BE2C (cell line): ENCODE data around the gene GPD1.

Source experiments
- DNase-seq: peaks from one replicate; pipeline ENCODE4 v3.0.0-alpha.2; 2020
- H3K27me3 ChIP-seq: fragments of 250-450 bp; sonication (Bioruptor Pico); 2 replicates; pipeline ENCODE4 v1.5.1; 2020; ENCODE audit warnings: mild to moderate bottlenecking
- H3K36me3 ChIP-seq: fragments of 250-450 bp; sonication (Bioruptor Pico); 2 replicates; pipeline ENCODE4 v1.5.1; 2020; ENCODE audit warnings: mild to moderate bottlenecking
- H3K4me1 ChIP-seq: fragments of 250-450 bp; sonication (Bioruptor Pico); 2 replicates; pipeline ENCODE4 v1.5.1; 2020
- H3K4me3 ChIP-seq: 2 replicates; pipeline ENCODE4 v1.5.1; 2011; ENCODE audit warnings: low read depth, low read length
- H3K9me3 ChIP-seq: fragments of 250-450 bp; sonication (Bioruptor Pico); 2 replicates; pipeline ENCODE4 v1.5.1; 2020
- TF ChIP-seq, protein P1 (sequence below): IDR thresholded peaks from 2 replicates; pipeline ENCODE4 v1.5.1; 2012; ENCODE audit warnings: mild to moderate bottlenecking, low read depth, low read length

The GPD1 gene

DNA sequence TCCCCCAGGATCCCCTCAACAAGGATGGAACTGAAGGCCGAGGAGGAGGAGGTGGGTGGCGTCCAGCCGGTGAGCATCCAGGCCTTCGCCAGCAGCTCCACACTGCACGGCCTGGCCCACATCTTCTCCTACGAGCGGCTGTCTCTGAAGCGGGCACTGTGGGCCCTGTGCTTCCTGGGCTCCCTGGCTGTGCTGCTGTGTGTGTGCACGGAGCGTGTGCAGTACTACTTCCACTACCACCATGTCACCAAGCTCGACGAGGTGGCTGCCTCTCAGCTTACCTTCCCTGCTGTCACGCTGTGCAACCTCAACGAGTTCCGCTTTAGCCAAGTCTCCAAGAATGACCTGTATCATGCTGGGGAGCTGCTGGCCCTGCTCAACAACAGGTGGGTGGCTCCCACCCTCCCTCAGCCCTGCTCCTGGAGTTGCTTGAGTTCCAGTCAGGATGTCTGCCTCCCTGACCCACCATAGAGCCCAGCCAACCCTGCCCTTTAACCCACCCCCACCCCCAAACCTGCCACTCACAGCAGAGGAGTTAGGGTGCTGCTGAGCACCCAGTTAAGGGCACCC, 45.0 kb upstream of the GPD1 start:
- Histone ChIP-seq H3K4me3 (no peak overlapping the region), H3K9me3 (no peaks in the 10 kb centered on the region), H3K36me3 (peaks cover 43% of the 10 kb centered on the region), H3K4me1 (peaks cover 10% of the 10 kb centered on the region), H3K27me3 (no peaks in the 10 kb centered on the region)
- TF ChIP-seq, protein P1, sequence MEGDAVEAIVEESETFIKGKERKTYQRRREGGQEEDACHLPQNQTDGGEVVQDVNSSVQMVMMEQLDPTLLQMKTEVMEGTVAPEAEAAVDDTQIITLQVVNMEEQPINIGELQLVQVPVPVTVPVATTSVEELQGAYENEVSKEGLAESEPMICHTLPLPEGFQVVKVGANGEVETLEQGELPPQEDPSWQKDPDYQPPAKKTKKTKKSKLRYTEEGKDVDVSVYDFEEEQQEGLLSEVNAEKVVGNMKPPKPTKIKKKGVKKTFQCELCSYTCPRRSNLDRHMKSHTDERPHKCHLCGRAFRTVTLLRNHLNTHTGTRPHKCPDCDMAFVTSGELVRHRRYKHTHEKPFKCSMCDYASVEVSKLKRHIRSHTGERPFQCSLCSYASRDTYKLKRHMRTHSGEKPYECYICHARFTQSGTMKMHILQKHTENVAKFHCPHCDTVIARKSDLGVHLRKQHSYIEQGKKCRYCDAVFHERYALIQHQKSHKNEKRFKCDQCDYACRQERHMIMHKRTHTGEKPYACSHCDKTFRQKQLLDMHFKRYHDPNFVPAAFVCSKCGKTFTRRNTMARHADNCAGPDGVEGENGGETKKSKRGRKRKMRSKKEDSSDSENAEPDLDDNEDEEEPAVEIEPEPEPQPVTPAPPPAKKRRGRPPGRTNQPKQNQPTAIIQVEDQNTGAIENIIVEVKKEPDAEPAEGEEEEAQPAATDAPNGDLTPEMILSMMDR = no peak
- DNase-seq = no peak

DNA sequence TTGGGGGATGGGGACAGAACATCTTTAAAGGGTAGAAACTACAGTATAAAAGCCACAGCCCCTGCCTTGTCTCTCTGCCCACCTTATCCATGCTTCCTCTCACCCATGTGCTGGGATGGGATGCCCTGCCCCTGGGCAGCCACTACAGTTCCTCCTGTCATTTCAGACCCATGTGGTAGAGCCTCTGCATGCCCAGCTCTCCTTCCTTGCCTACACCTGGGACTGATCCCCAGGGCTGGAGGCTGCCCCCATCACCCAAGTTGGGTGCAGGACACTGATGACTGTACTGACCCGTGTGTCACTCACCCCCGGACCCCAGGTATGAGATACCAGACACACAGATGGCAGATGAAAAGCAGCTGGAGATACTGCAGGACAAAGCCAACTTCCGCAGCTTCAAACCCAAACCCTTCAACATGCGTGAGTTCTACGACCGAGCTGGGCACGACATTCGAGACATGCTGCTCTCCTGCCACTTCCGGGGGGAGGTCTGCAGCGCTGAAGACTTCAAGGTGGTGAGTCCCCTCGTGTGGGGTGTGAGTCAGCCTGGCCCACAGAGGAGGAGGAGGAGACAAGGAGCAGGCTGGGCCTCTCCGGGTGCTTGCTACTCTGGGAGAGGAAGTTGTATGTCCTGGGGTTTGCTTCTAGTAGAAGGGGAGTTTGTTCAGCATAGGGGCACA, 44.2 kb upstream of the GPD1 start:
- no peaks in the 10 kb centered on the region for H3K27me3 ChIP-seq
- H3K4me3 ChIP-seq = no peak overlapping the region
- H3K9me3 ChIP-seq = no peaks in the 10 kb centered on the region
- TF ChIP-seq, protein P1 = no peak
- H3K4me1 ChIP-seq = peaks cover 10% of the 10 kb centered on the region
- DNase-seq = no peak
- H3K36me3 ChIP-seq = peaks cover 48% of the 10 kb centered on the region

DNA sequence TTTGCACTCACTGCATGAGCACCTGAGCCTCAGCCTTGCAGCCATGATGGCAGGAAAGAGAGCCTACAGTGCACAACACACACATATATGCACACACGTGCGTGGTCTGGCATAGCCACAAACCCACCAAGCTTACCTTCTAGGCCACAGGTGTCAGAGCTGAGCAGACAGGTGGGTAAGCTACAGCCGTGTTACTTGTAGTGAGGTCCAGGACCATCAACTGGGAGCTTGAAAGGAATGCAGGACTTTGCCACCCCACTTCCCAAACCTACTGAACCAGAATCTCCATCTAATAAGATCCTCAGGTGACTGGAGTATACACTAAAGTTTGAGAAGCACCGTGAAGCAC, 43.7 kb upstream of the GPD1 start:
- no peaks in the 10 kb centered on the region for H3K27me3 ChIP-seq
- peaks cover 10% of the 10 kb centered on the region for H3K4me1 ChIP-seq
- no peak overlapping the region for H3K4me3 ChIP-seq
- H3K36me3 ChIP-seq = peaks cover 51% of the 10 kb centered on the region
- H3K9me3 ChIP-seq = no peaks in the 10 kb centered on the region
- TF ChIP-seq, protein P1 = no peak
- no peak for DNase-seq

DNA sequence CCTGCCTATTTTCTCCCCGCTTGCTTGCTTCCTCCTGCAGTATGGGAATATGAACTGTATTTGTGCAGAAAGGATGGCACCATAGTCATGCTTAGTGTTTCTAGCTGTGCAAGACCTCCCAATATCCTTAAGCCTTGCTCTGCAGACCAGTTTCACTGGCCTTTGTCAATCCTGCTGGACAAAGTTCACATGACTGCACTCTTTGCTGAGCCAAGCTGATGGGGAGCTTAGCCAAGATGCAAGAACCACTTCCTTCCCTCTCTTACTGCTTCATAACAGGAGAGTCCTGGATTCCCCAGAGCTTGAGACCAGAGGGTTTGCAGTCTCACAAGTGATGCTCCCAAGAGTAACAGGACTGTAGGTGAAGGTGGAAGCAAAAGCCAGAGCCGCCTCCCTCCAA, 42.6 kb upstream of the GPD1 start:
- Histone ChIP-seq H3K36me3 (peaks cover 55% of the 10 kb centered on the region), H3K4me3 (no peak overlapping the region), H3K9me3 (no peaks in the 10 kb centered on the region), H3K27me3 (no peaks in the 10 kb centered on the region), H3K4me1 (peaks cover 8% of the 10 kb centered on the region)
- TF ChIP-seq, protein P1 = no peak
- DNase-seq = no peak

DNA sequence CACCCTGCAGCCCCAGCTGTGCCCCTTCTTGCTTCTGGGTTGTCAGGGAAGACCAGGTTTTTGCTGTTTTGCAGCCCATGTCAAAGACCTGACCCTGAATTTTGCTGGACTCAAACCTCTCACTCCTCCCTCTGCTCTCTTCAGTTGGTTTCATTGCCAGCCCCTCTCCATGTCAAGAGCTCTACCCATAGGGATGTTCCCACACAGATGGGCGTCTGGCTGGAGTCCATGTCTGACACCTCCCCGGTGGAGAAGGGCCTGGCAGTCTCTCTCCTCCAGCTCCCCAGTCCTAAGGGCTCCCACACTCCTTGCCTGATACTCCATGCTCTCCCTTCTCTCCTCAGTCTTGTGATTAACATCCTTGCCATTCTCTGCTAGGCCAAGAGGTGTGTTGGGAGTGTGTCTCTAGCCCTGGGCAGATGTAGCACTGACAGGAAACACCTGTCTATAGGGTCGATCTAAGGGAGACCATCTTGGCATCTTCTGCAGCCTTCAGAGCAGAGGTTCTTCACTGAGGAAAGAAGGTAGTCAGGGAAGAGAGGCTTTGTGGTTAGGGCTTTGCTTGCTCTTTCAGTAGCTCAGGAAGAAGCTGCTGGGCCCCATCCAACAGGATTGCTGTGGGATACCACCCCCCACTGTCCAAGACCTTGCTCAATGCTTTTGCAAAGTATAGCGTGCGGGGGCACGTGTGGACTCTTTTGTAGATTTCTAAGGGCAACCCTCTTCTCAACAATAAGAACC, 41.7 kb upstream of the GPD1 start:
- no peak for DNase-seq
- Histone ChIP-seq H3K9me3 (no peaks in the 10 kb centered on the region), H3K36me3 (peaks cover 55% of the 10 kb centered on the region), H3K4me1 (no peaks in the 10 kb centered on the region), H3K4me3 (no peak overlapping the region), H3K27me3 (no peaks in the 10 kb centered on the region)
- TF ChIP-seq, protein P1 = no peak
